Epithelial cell of esophagus (primary cell): ENCODE data around the gene DMP1.

Experiments used
- DNase-seq: peaks from one replicate; pipeline ENCODE4 v3.0.0; 2010; ENCODE audit warnings: low read depth
- H3K4me3 ChIP-seq: 2 replicates; pipeline ENCODE4 v1.5.1; 2011; ENCODE audit warnings: mild to moderate bottlenecking, low read length, control low read depth
- TF ChIP-seq, protein P1 (sequence below): IDR thresholded peaks from 2 replicates; pipeline ENCODE4 v1.5.1; 2011; ENCODE audit warnings: low read depth, mild to moderate bottlenecking, low read length, control low read depth, inconsistent platforms; ENCODE audit not compliant: insufficient read depth; ENCODE audit errors: missing control alignments

The DMP1 gene

DNA sequence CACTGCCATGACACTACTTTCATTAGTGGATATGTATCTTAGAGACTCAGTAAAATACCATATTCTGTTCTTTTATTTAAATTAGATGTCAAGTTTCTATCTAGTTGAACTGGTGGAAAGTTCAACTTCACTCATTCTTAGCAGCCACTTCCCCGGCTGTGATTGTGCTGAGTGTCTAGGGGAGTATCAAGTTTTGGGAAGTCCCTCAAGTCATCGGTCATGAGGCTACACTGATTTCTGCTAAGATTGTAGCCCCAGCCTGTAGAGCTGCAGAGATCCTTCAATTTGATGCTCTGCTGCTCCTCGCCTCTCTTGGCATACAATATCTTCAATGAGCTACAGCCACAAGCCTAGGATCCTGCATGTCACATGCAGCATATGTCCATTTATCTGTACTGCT, 53.9 kb downstream of the DMP1 start:
- H3K4me3 ChIP-seq = no peak overlapping the region
- TF ChIP-seq, protein P1, sequence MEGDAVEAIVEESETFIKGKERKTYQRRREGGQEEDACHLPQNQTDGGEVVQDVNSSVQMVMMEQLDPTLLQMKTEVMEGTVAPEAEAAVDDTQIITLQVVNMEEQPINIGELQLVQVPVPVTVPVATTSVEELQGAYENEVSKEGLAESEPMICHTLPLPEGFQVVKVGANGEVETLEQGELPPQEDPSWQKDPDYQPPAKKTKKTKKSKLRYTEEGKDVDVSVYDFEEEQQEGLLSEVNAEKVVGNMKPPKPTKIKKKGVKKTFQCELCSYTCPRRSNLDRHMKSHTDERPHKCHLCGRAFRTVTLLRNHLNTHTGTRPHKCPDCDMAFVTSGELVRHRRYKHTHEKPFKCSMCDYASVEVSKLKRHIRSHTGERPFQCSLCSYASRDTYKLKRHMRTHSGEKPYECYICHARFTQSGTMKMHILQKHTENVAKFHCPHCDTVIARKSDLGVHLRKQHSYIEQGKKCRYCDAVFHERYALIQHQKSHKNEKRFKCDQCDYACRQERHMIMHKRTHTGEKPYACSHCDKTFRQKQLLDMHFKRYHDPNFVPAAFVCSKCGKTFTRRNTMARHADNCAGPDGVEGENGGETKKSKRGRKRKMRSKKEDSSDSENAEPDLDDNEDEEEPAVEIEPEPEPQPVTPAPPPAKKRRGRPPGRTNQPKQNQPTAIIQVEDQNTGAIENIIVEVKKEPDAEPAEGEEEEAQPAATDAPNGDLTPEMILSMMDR = no peak
- DNase-seq = no peak

DNA sequence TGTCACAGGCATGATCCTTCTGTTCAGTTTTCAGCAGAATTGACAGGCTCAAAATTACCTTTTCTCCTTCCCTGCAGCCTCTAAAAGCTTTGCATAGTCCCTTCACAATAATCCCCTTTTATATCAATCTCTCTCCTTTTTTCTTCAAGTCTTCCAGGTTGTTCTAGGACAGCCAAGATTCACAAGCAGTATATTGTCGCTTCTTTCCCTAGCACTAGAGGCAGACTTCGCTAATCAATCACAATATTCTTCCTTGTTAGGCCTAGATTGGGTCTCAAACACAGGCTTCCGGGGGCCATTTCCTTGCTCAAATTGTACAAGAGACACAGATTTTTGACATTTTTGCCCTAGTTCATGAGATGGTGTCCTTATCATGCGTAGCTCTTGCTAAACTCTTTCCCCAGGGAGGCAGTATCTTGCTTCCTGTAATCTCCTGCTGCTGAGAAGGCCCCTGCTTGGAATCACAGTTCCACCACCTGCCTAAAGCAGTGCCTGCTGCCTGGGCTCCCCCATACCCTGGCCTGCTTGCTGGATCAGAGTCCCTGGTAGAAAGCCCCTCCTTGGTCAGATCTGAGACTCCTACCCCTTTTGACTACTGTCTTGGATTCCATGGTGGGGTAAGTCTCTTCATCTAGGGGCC, 57.3 kb downstream of the DMP1 start:
- H3K4me3 ChIP-seq = no peak overlapping the region
- no peak for DNase-seq
- TF ChIP-seq, protein P1 = no peak
